Spleen (tissue), 11 donors: ENCODE measurements around the gene FAM81B. TPM values are rescaled to one million over a fixed set of nuclear protein-coding genes. Genes with fewer than 3 reads are reported as not detected.
"Not testable (repeated sequence)": the region's sequence is repeated elsewhere in the genome, so short reads cannot be mapped to it uniquely, and the experiment has no call there.

ENCODE experiments used
- DNase-seq: peaks from one replicate; pipeline ENCODE4 v3.0.0-alpha.2; 2020
- H3K27ac ChIP-seq, 8 donors: fragments of 200-600 bp; sonication (generic) in 7 of 8; 1 replicate in 4 of 8; 2 replicates in 4 of 8; pipeline versions ENCODE4 v1.5.0 to v1.8.0; 2016 to 2021; ENCODE audit warnings: inconsistent platforms in 4 of 8, mild to moderate bottlenecking in 4 of 8, moderate library complexity in 1 of 8
- H3K27me3 ChIP-seq, 7 donors: fragments of 200-600 bp; sonication (generic) in 6 of 7; replicated peaks in 1 of 7; 1 replicate in 4 of 7; 2 replicates in 3 of 7; pipeline versions ENCODE4 v1.5.0 to v1.8.0; 2016 to 2021; ENCODE audit warnings: inconsistent platforms in 3 of 7, mild to moderate bottlenecking in 1 of 7
- H3K36me3 ChIP-seq, 6 donors: fragments of 200-600 bp; sonication (generic) in 5 of 6; 1 replicate in 4 of 6; 2 replicates in 2 of 6; pipeline versions ENCODE4 v1.5.0 to v1.8.0; 2016 to 2021; ENCODE audit warnings: inconsistent platforms in 2 of 6
- H3K4me1 ChIP-seq, 6 donors: fragments of 200-600 bp; sonication (generic) in 5 of 6; 1 replicate in 3 of 6; 2 replicates in 3 of 6; pipeline versions ENCODE4 v1.5.0 to v1.8.0; 2016 to 2021; ENCODE audit warnings: inconsistent platforms in 3 of 6
- H3K4me3 ChIP-seq, 8 donors: fragments of 200-600 bp; sonication (generic) in 7 of 8; 1 replicate in 4 of 8; 2 replicates in 4 of 8; pipeline versions ENCODE4 v1.5.0 to v1.8.0; 2016 to 2021; ENCODE audit warnings: inconsistent platforms in 4 of 8, mild to moderate bottlenecking in 4 of 8, moderate library complexity in 2 of 8
- H3K9me3 ChIP-seq, 8 donors: fragments of 200-600 bp; sonication (generic) in 7 of 8; 1 replicate in 4 of 8; 2 replicates in 4 of 8; pipeline versions ENCODE4 v1.5.0 to v1.8.0; 2016 to 2021; ENCODE audit warnings: inconsistent platforms in 4 of 8
- CTCF ChIP-seq, 11 experiments: fragments of 200-600 bp in 7 of 11; fragments of 450-650 bp in 4 of 11; sonication (generic) in 4 of 11; IDR thresholded peaks in 8 of 11; conservative IDR thresholded peaks in 3 of 11; 1 replicate in 7 of 11; 2 replicates in 4 of 11; pipeline versions ENCODE4 v1.4.0 to v1.8.0; 2016 to 2021; ENCODE audit warnings: antibody characterized with exemption in 11 of 11, inconsistent platforms in 4 of 11, mild to moderate bottlenecking in 1 of 11
- POLR2A ChIP-seq, 3 donors: fragments of 450-650 bp; IDR thresholded peaks; one replicate each; pipeline ENCODE4 v1.5.1; 2017; ENCODE audit warnings: antibody characterized with exemption in 3 of 3, mild to moderate bottlenecking in 1 of 3
- POLR2AphosphoS5 ChIP-seq, 3 donors: sonication (generic); formaldehyde crosslinking; IDR thresholded peaks; one replicate each; pipeline ENCODE4 v1.5.1; 2017; ENCODE audit warnings: antibody characterized with exemption in 3 of 3
- WGBS, 5 donors: extraction: QIAGEN DNeasy Blood & Tissue Kit in 3 of 5; methylation state at CpG; one replicate each; pipeline versions ENCODE4 v1.1.5 to v1.1.7; 2013 to 2018; 5-methylcytosine and 5-hydroxymethylcytosine counted together
- intact Hi-C: fragments of 100-400 bp; cut with DNase I; formaldehyde crosslinking; loops from one replicate; pipeline ENCODE4 v1.15.0; 2023; ENCODE audit warnings: low total_unique reads
- polyA plus RNA-seq, 3 donors: library from polyadenylated mRNA; stranded (reverse); fragments of 200-250 nt; gene quantifications; one replicate each; pipeline ENCODE4 v1.2.1, GENCODE V29; 2013
- total RNA-seq, 7 donors: library from RNA; depleted of rRNA in 3 of 7; stranded (reverse); fragments of >200 nt in 3 of 7; fragmentation: NEBNext Ultra II Directional in 4 of 7; extraction: Animal tissue kit (Norgen Biotek cat#: 25700) in 4 of 7; gene quantifications; one replicate each; pipeline versions ENCODE4 v1.1.0 to v1.2.1, GENCODE V29; 2016 to 2021
- donor health status: healthy with polysubstance abuse.
- donor health status: DM: no; HTN: no; CAD: no; lungs with moderate emphysema.
- donor health status: DM: no; HTN: no; CAD: no.
- donor health status: Bipolar disorder and iron deficiency.
- donor health status: healthy.
- donor health status: DM: no; HTN: no; CAD: no.
- donor health status: DM: yes; HTN: yes; CAD: no.

FAM81B gene
- total and polyA plus RNA-seq, 10 donors: 0.13 to 0.61 TPM; not detected in 8

- TF ChIP-seq POLR2A (IDR thresholded peaks at IDR 0.05): no peak
- TF ChIP-seq POLR2AphosphoS5 (IDR thresholded peaks at IDR 0.05): no peak
- TF ChIP-seq CTCF (IDR thresholded peaks at IDR 0.05 in 8 of 11, conservative IDR thresholded peaks at IDR 0.05 in 3 of 11): no peak
- Histone ChIP-seq H3K9me3 (peaks cover 0 to 11% (median 0%) of the 10 kb centered on the region in 8 donors), H3K27ac (no peak overlapping the region), H3K36me3 (no peaks in the 10 kb centered on the region), H3K4me3 (no peak overlapping the region), H3K27me3 (peaks cover 0 to 4% (median 0%) of the 10 kb centered on the region in 7 donors), H3K4me1 (no peaks in the 10 kb centered on the region)
- intact Hi-C loops: no loop called here
- DNase-seq: no peak
- WGBS, 5 donors: 91 to 96% (median 95%) methylated on average over 1 of the region's 1 CpG
These were observed 5.8 kb upstream of the FAM81B start for GRCh38 chr5:95385334-95385733.

GRCh38 chr5:95391965-95392364 lies 799 bp downstream of the FAM81B start:
- H3K27me3 ChIP-seq, H3K9me3 ChIP-seq, H3K36me3 ChIP-seq, DNase-seq, H3K4me3 ChIP-seq, H3K4me1 ChIP-seq, H3K27ac ChIP-seq, intact Hi-C loops: not testable (repeated sequence)
- 86 to 98% (median 93%) methylated on average over 2 to 3 of the region's 3 CpGs for WGBS, 5 donors

DNA sequence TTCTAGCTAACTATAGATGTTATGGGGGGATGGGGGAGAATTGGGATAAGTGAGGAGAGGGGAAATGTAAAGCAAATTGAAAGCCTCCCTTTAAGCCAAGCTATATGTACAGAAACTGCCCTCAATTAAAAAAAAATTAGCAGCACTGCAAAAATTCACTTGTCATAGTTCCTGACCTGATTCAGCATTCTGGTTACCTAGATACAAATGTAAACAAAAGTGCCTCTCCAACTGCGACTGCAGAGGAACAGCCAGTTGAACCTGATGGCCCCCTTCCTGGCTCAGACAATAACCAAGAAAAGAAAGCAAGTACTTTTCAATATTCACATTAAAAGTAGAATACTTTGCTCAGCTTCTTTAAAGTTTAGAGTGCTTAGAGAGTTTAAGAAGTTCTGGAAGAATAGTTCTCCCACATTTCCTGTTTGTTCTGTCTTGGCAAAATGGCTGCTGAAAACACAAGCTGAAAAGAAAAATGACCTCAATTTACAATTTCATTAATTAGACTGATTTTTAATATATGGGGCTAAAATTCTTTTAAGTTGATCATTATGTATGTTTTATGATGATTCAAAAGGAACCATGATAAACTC lies 1.5 kb downstream of the FAM81B start:
- Histone ChIP-seq H3K4me3 (no peak overlapping the region), H3K27me3 (peaks cover 0 to 6% (median 0%) of the 10 kb centered on the region in 7 donors), H3K9me3 (peaks cover 0 to 8% (median 0%) of the 10 kb centered on the region in 8 donors), H3K4me1 (no peaks in the 10 kb centered on the region), H3K27ac (no peak overlapping the region), H3K36me3 (no peaks in the 10 kb centered on the region)
- no peak for DNase-seq
- 0 to 3% (median 2%) methylated on average over 1 of the region's 1 CpG for WGBS, 5 donors
- no peak for TF ChIP-seq POLR2AphosphoS5 (IDR thresholded peaks at IDR 0.05)
- TF ChIP-seq POLR2A (IDR thresholded peaks at IDR 0.05): no peak
- no peak for TF ChIP-seq CTCF (IDR thresholded peaks at IDR 0.05 in 8 of 11, conservative IDR thresholded peaks at IDR 0.05 in 3 of 11)
- intact Hi-C loops: no loop called here

- Histone ChIP-seq H3K27me3 (peaks cover 0 to 6% (median 0%) of the 10 kb centered on the region in 7 donors), H3K4me1 (no peaks in the 10 kb centered on the region), H3K4me3 (no peak overlapping the region), H3K36me3 (no peaks in the 10 kb centered on the region), H3K27ac (no peak overlapping the region), H3K9me3 (peaks cover 0 to 8% (median 0%) of the 10 kb centered on the region in 8 donors)
- no peak for DNase-seq
- intact Hi-C loops: no loop called here
- TF ChIP-seq POLR2AphosphoS5 (IDR thresholded peaks at IDR 0.05) (no peak), POLR2A (IDR thresholded peaks at IDR 0.05) (no peak), CTCF (IDR thresholded peaks at IDR 0.05 in 8 of 11, conservative IDR thresholded peaks at IDR 0.05 in 3 of 11) (no peak)
- WGBS, 5 donors: 88 to 94% (median 93%) methylated on average over 1 of the region's 1 CpG
These were observed 2.1 kb downstream of the FAM81B start for GRCh38 chr5:95393279-95393678.
